HG02678 (cell line): ENCODE results near the gene CCDC181.
A peak's percentile ranks its signal among the peaks of the same experiment; 100 is the strongest.
"Not testable (repeated sequence)": the region's sequence is repeated elsewhere in the genome, so short reads cannot be mapped to it uniquely, and the experiment has no call there.

ENCODE experiments used
- ATAC-seq: cut with Tn5 transposase; IDR thresholded peaks from one replicate; pipeline ENCODE4 v1.9.1; 2021; ENCODE audit warnings: mild to moderate bottlenecking, moderate library complexity; ENCODE audit not compliant: unreplicated experiment

The CCDC181 gene

GRCh38 chr1:169427081-169427641, at the start of gene CCDC181:
CCDC181 (minus strand) TSS chr1:169427474; CDS start chr1:169424927, 2,547 bp downstream.
- peak; percentile 100 for ATAC-seq

- no peak for ATAC-seq
Measured at GRCh38 chr1:169475806-169476387, 48.6 kb upstream of the CCDC181 start.

- no peak for ATAC-seq
Measured at GRCh38 chr1:169474302-169474995, 47.2 kb upstream of the CCDC181 start.

- no peak for ATAC-seq
Measured at GRCh38 chr1:169473347-169473746, 46.1 kb upstream of the CCDC181 start.

- ATAC-seq, result no peak
Measured at GRCh38 chr1:169472738-169473137, 45.5 kb upstream of the CCDC181 start.

GRCh38 chr1:169468982-169469381, 41.7 kb upstream of the CCDC181 start:
- ATAC-seq, result no peak

- no peak for ATAC-seq
Measured at GRCh38 chr1:169466259-169467230, 39.3 kb upstream of the CCDC181 start.

GRCh38 chr1:169465281-169465680, 38.0 kb upstream of the CCDC181 start:
- no peak for ATAC-seq

- ATAC-seq, result no peak
Measured at GRCh38 chr1:169462385-169462784, 35.1 kb upstream of the CCDC181 start.

- ATAC-seq, result no peak
Measured at GRCh38 chr1:169461390-169462000, 34.2 kb upstream of the CCDC181 start.

- ATAC-seq, result no peak
Measured at GRCh38 chr1:169460191-169460833, 33.0 kb upstream of the CCDC181 start.

GRCh38 chr1:169457443-169457842, 30.2 kb upstream of the CCDC181 start:
- no peak for ATAC-seq

GRCh38 chr1:169456029-169456428, 28.8 kb upstream of the CCDC181 start:
- ATAC-seq, result no peak

- no peak for ATAC-seq
Measured at GRCh38 chr1:169452921-169453320, 25.6 kb upstream of the CCDC181 start.

- no peak for ATAC-seq
Measured at GRCh38 chr1:169451218-169451824, 24.0 kb upstream of the CCDC181 start.

- no peak for ATAC-seq
Measured at GRCh38 chr1:169443923-169444322, 16.6 kb upstream of the CCDC181 start.

GRCh38 chr1:169426174-169426705, 1.0 kb downstream of the CCDC181 start:
- no peak for ATAC-seq

GRCh38 chr1:169421309-169421708, 6.0 kb downstream of the CCDC181 start:
- no peak for ATAC-seq

GRCh38 chr1:169414952-169415351, 12.3 kb downstream of the CCDC181 start:
- ATAC-seq, result no peak

GRCh38 chr1:169408340-169408739, 18.9 kb downstream of the CCDC181 start:
- not testable (repeated sequence) for ATAC-seq
